GM12878 (cell line): ENCODE results near the gene RAMP1. TPM values are rescaled to one million over a fixed set of nuclear protein-coding genes. Genes with fewer than 3 reads are reported as not detected.

ENCODE experiments used
- ATAC-seq: fragments of 200-7000 bp; cut with Tn5 transposase; 3 replicates; pipeline ENCODE4 v1.9.1; 2020; ENCODE audit warnings: mild to moderate bottlenecking, moderate library complexity
- BruUV-seq: library from RNA; stranded (reverse); fragments of 400-500 nt; replicated peaks from 2 replicates; lab custom pipeline; 2021; lab: Mats Ljungman, UMichigan
- CTCF ChIA-PET: fragments of 300-600 bp; sonication (Branson Sonifier 250); formaldehyde crosslinking; extraction: SDS; loops from one replicate; lab custom pipeline; 2021; ENCODE audit warnings: inconsistent platforms; lab: Yijun Ruan, JAX
- POLR2A ChIA-PET: fragments of 350-600 bp; formaldehyde crosslinking; extraction: SDS; loops from one replicate; lab custom pipeline; 2021; ENCODE audit warnings: inconsistent platforms; lab: Charles Lee
- RAD21 ChIA-PET: fragments of 300-600 bp; sonication (Branson Sonifier 250); formaldehyde crosslinking; loops from one replicate; lab custom pipeline; 2023; ENCODE audit warnings: antibody characterized with exemption; ENCODE audit not compliant: unreplicated experiment; lab: Charles Lee
- SMC1A ChIA-PET: fragments of 300-600 bp; sonication (Branson Sonifier 250); formaldehyde crosslinking; loops from one replicate; lab custom pipeline; 2023; ENCODE audit not compliant: unreplicated experiment, uncharacterized antibody; lab: Charles Lee
- DNase-seq: peaks from one replicate; pipeline ENCODE4 v3.0.0-alpha.2; 2011; ENCODE audit warnings: low read depth, low spot score
- FAIRE-seq: peaks from 3 replicates; lab custom pipeline; 2011; peaks lifted over from hg19 to GRCh38; lab: Jason Lieb, UNC
- H2AFZ ChIP-seq: 2 replicates; pipeline ENCODE4 v1.6.0; 2011; ENCODE audit warnings: low read depth, low read length, control low read depth; ENCODE audit not compliant: control insufficient read depth
- H3K27ac ChIP-seq: 2 replicates; pipeline ENCODE4 v1.5.1; 2011; ENCODE audit warnings: control low read depth; ENCODE audit not compliant: control insufficient read depth, insufficient read depth
- H3K27me3 ChIP-seq, 2 experiments: replicated peaks in 1 of 2; 2 replicates each; pipeline versions ENCODE4 v1.6.0 to v1.6.1; 2011; ENCODE audit warnings: low read length in 1 of 2; ENCODE audit not compliant: control insufficient read depth in 2 of 2, insufficient read depth in 2 of 2
- H3K36me3 ChIP-seq, 2 experiments: 2 replicates each; pipeline ENCODE4 v1.5.1; 2011; ENCODE audit warnings: low read length in 1 of 2; ENCODE audit not compliant: control insufficient read depth in 2 of 2, insufficient read depth in 2 of 2
- H3K4me1 ChIP-seq: 2 replicates; pipeline ENCODE4 v1.6.1; 2011; ENCODE audit warnings: mild to moderate bottlenecking, low read length, moderate library complexity, mixed read lengths; ENCODE audit not compliant: control insufficient read depth, insufficient read depth
- H3K4me2 ChIP-seq: 2 replicates; pipeline ENCODE4 v1.6.0; 2011; ENCODE audit warnings: control low read depth; ENCODE audit not compliant: control insufficient read depth, insufficient read depth
- H3K4me3 ChIP-seq: fragments of 200-600 bp; sonication (generic); 2 replicates; pipeline ENCODE4 v1.5.1; 2016
- H3K79me2 ChIP-seq: 2 replicates; pipeline ENCODE4 v1.6.0; 2011; ENCODE audit warnings: low read length; ENCODE audit not compliant: control insufficient read depth, insufficient read depth
- H3K9ac ChIP-seq: 2 replicates; pipeline ENCODE4 v1.8.0; 2011; ENCODE audit warnings: low read length, control low read depth, mixed read lengths; ENCODE audit not compliant: control insufficient read depth, insufficient read depth
- H3K9me3 ChIP-seq: replicated peaks from 3 replicates; pipeline ENCODE4 v1.5.1; 2011; ENCODE audit warnings: mild to moderate bottlenecking, low read length; ENCODE audit not compliant: control insufficient read depth, insufficient read depth
- H4K20me1 ChIP-seq: 2 replicates; pipeline ENCODE4 v1.6.0; 2011; ENCODE audit not compliant: control insufficient read depth, insufficient read depth
- ASH2L ChIP-seq: fragments of 300-600, 200-600 bp; sonication (generic); IDR thresholded peaks from 2 replicates; pipeline ENCODE4 v1.6.1; 2017; ENCODE audit warnings: low read depth, mild to moderate bottlenecking, borderline replicate concordance
- BCL3 ChIP-seq: IDR thresholded peaks from 2 replicates; pipeline ENCODE4 v1.6.1; 2011; ENCODE audit warnings: borderline replicate concordance, low read depth, mild to moderate bottlenecking, moderate library complexity, low read length; ENCODE audit not compliant: insufficient read depth, poor library complexity, severe bottlenecking
- MEF2B ChIP-seq: fragments of 450-650 bp; IDR thresholded peaks from 2 replicates; pipeline ENCODE4 v1.6.1; 2018; ENCODE audit warnings: mild to moderate bottlenecking, moderate library complexity; ENCODE audit not compliant: partially characterized antibody, poor library complexity, severe bottlenecking
- NFXL1 ChIP-seq: fragments of 450-650 bp; IDR thresholded peaks from 2 replicates; pipeline ENCODE4 v1.6.1; 2017; ENCODE audit warnings: antibody characterized with exemption, mild to moderate bottlenecking, borderline replicate concordance
- NR2F1 ChIP-seq: fragments of 450-650 bp; conservative IDR thresholded peaks from 2 replicates; pipeline ENCODE4 v1.6.1; 2017; ENCODE audit warnings: mild to moderate bottlenecking
- RAD51 ChIP-seq: fragments of 450-650 bp; IDR thresholded peaks from 2 replicates; pipeline ENCODE4 v1.6.1; 2016; ENCODE audit warnings: moderate library complexity, mild to moderate bottlenecking, inconsistent platforms
- ZNF217 ChIP-seq: fragments of 450-650 bp; IDR thresholded peaks from 2 replicates; pipeline ENCODE4 v1.6.1; 2017; ENCODE audit warnings: antibody characterized with exemption, mild to moderate bottlenecking
- WGBS: methylation state at CpG from one replicate; pipeline ENCODE4 v1.1.6; 2016; ENCODE audit warnings: low lambda C conversion rate; ENCODE audit not compliant: insufficient replicate concordance, insufficient coverage; ENCODE audit errors: missing lambda C conversion rate; 5-methylcytosine and 5-hydroxymethylcytosine counted together
- in situ Hi-C: fragments of 300-500 bp; cut with MboI; formaldehyde crosslinking; loops from 9 replicates; pipeline ENCODE4 v1.14.3; 2018; ENCODE audit warnings: mixed read lengths
- intact Hi-C: fragments of 100-400 bp; cut with micrococcal nuclease; formaldehyde crosslinking; loops from one replicate; pipeline ENCODE4 v1.14.2; 2022; ENCODE audit not compliant: unreplicated experiment
- polyA plus RNA-seq, 11 experiments: library from polyadenylated mRNA; depleted of rRNA in 4 of 11; unstranded in 6 of 11; stranded (reverse) in 5 of 11; fragments of >200 nt; fragmentation: Nextera tagmentation in 4 of 11; fragmentation: Illumina TruSeq in 1 of 11; extraction: Ambion mirVana in 4 of 11; extraction: Trizol in 1 of 11; gene quantifications; 1 replicate in 1 of 11; 2 replicates in 10 of 11; pipeline versions ENCODE4 v1.2.1 to v1.2.3, GENCODE V29; 2011 to 2016; ENCODE audit warnings: inconsistent platforms in 2 of 11, missing spikeins in 2 of 11, low read depth in 1 of 11
- total RNA-seq, 4 experiments: library from RNA; depleted of rRNA in 3 of 4; stranded (reverse); fragments of >200 nt in 3 of 4; fragmentation: Illumina TruSeq in 1 of 4; extraction: Trizol in 1 of 4; gene quantifications; 2 replicates each; pipeline versions ENCODE4 v1.2.1 to v1.2.3, GENCODE V29; 2013 to 2021
- TF ChIP-seq, protein P1 (sequence below): fragments of 150-350 bp; IDR thresholded peaks from 2 replicates; pipeline ENCODE4 v1.6.1; 2016; ENCODE audit warnings: low read depth, low read length

Gene RAMP1
- total and polyA plus RNA-seq, 10 of the 15 experiments (the other 5 are each of a cell fraction or from before 2014, with no cell fraction given): 0.11 to 0.19 (median 0.12) TPM; not detected in 7

GRCh38 chr2:237863102-237863511 is 3.7 kb downstream of the RAMP1 start:
- Histone ChIP-seq H3K27me3 (peaks cover 4 to 9% of the 10 kb centered on the region in 2 experiments), H3K4me2 (no peak overlapping the region), H3K4me1 (no peaks in the 10 kb centered on the region), H3K79me2 (no peaks in the 10 kb centered on the region), H4K20me1 (no peaks in the 10 kb centered on the region), H3K27ac (no peak overlapping the region), H3K36me3 (no peaks in the 10 kb centered on the region), H3K9ac (no peak overlapping the region), H3K4me3 (no peak overlapping the region), H3K9me3 (no peaks in the 10 kb centered on the region), H2AFZ (no peak overlapping the region)
- ChIA-PET POLR2A (no interaction called here), SMC1A (no interaction called here), CTCF (no interaction called here), RAD21 (no interaction called here)
- TF ChIP-seq MEF2B: no peak
- no peak for TF ChIP-seq BCL3
- no peak for TF ChIP-seq NR2F1
- TF ChIP-seq ASH2L: no peak
- TF ChIP-seq ZNF217: no peak
- TF ChIP-seq NFXL1: no peak
- TF ChIP-seq, protein P1, sequence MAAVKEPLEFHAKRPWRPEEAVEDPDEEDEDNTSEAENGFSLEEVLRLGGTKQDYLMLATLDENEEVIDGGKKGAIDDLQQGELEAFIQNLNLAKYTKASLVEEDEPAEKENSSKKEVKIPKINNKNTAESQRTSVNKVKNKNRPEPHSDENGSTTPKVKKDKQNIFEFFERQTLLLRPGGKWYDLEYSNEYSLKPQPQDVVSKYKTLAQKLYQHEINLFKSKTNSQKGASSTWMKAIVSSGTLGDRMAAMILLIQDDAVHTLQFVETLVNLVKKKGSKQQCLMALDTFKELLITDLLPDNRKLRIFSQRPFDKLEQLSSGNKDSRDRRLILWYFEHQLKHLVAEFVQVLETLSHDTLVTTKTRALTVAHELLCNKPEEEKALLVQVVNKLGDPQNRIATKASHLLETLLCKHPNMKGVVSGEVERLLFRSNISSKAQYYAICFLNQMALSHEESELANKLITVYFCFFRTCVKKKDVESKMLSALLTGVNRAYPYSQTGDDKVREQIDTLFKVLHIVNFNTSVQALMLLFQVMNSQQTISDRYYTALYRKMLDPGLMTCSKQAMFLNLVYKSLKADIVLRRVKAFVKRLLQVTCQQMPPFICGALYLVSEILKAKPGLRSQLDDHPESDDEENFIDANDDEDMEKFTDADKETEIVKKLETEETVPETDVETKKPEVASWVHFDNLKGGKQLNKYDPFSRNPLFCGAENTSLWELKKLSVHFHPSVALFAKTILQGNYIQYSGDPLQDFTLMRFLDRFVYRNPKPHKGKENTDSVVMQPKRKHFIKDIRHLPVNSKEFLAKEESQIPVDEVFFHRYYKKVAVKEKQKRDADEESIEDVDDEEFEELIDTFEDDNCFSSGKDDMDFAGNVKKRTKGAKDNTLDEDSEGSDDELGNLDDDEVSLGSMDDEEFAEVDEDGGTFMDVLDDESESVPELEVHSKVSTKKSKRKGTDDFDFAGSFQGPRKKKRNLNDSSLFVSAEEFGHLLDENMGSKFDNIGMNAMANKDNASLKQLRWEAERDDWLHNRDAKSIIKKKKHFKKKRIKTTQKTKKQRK: no peak
- TF ChIP-seq RAD51: no peak
- FAIRE-seq (no peak), ATAC-seq (no peak), DNase-seq (no peak)
- in situ Hi-C loops: no loop called here
- 47% methylated on average over 4 of the region's 4 CpGs for WGBS
- BruUV-seq: no TSS peak
- intact Hi-C loops: no loop called here
